HG02852 (cell line): ENCODE results near the gene DTWD2.
"Not testable (repeated sequence)": the region's sequence is repeated elsewhere in the genome, so short reads cannot be mapped to it uniquely, and the experiment has no call there.

Experiments used
- ATAC-seq: cut with Tn5 transposase; IDR thresholded peaks from one replicate; pipeline ENCODE4 v1.9.1; 2021; ENCODE audit warnings: mild to moderate bottlenecking, moderate library complexity; ENCODE audit not compliant: unreplicated experiment

DTWD2 gene

GRCh38 chr5:118882666-118883065 lies 105.7 kb downstream of the DTWD2 start:
- no peak for ATAC-seq

- not testable (repeated sequence) for ATAC-seq
Measured at GRCh38 chr5:118876852-118877251, 111.5 kb downstream of the DTWD2 start.

- ATAC-seq, result no peak
Measured at GRCh38 chr5:118875131-118875530, 113.2 kb downstream of the DTWD2 start.

- no peak for ATAC-seq
Measured at GRCh38 chr5:118873417-118873816, 114.9 kb downstream of the DTWD2 start.

- ATAC-seq, result no peak
Measured at GRCh38 chr5:118863345-118863744, 125.0 kb downstream of the DTWD2 start.

- ATAC-seq, result no peak
Measured at GRCh38 chr5:118862596-118862995, 125.8 kb downstream of the DTWD2 start.

- ATAC-seq, result no peak
Measured at GRCh38 chr5:118857700-118858099, 130.6 kb downstream of the DTWD2 start.

GRCh38 chr5:118854819-118855218 lies 133.5 kb downstream of the DTWD2 start:
- no peak for ATAC-seq

- not testable (repeated sequence) for ATAC-seq
Measured at GRCh38 chr5:118851785-118852184, 136.6 kb downstream of the DTWD2 start.

- ATAC-seq, result not testable (repeated sequence)
Measured at GRCh38 chr5:118849507-118849906, 138.8 kb downstream of the DTWD2 start.

GRCh38 chr5:118844351-118844750 lies 144.0 kb downstream of the DTWD2 start:
- ATAC-seq, result no peak

GRCh38 chr5:118834710-118835109 lies 153.6 kb downstream of the DTWD2 start:
- no peak for ATAC-seq

- no peak for ATAC-seq
Measured at GRCh38 chr5:118832974-118833373, 155.4 kb downstream of the DTWD2 start.

GRCh38 chr5:118825226-118825625 lies 163.1 kb downstream of the DTWD2 start:
- ATAC-seq, result no peak

GRCh38 chr5:118818604-118819003 lies 169.7 kb downstream of the DTWD2 start:
- no peak for ATAC-seq

- ATAC-seq, result no peak
Measured at GRCh38 chr5:118808441-118808840, 179.9 kb downstream of the DTWD2 start.

GRCh38 chr5:118806571-118806970 lies 181.8 kb downstream of the DTWD2 start:
- ATAC-seq, result no peak

- ATAC-seq, result no peak
Measured at GRCh38 chr5:118802335-118802734, 186.0 kb downstream of the DTWD2 start.

GRCh38 chr5:118796081-118796480 lies 192.3 kb downstream of the DTWD2 start:
- no peak for ATAC-seq

GRCh38 chr5:118794281-118794680 lies 194.1 kb downstream of the DTWD2 start:
- no peak for ATAC-seq

- ATAC-seq, result no peak
Measured at GRCh38 chr5:118793652-118794051, 194.7 kb downstream of the DTWD2 start.

GRCh38 chr5:118793091-118793490 lies 195.3 kb downstream of the DTWD2 start:
- no peak for ATAC-seq

- peak; percentile 98 for ATAC-seq
Measured at GRCh38 chr5:118791926-118792734, 196.2 kb downstream of the DTWD2 start.
